ENCODE data around the gene PTPN2. TPM values are rescaled to one million over a fixed set of nuclear protein-coding genes. Genes with fewer than 3 reads are reported as not detected.

The PTPN2 gene
- polyA plus RNA-seq, 2 of the 4 experiments (the other 2 are of a cell fraction) = 23.0 to 32.4 TPM

- no peak for TF ChIP-seq ZSCAN20 (CRISPR knock-in tag; IDR thresholded peaks at IDR 0.05)
- no peak for TF ChIP-seq SMC3 (IDR thresholded peaks at IDR 0.05)
- no peak for TF ChIP-seq TFCP2L1 (CRISPR knock-in tag; IDR thresholded peaks at IDR 0.05)
- no peak for TF ChIP-seq EHF (CRISPR knock-in tag; IDR thresholded peaks at IDR 0.05)
- no peak for TF ChIP-seq HMGXB4 (CRISPR knock-in tag; IDR thresholded peaks at IDR 0.05; ENCODE audit: borderline replicate concordance)
- no peak for TF ChIP-seq FOSB (CRISPR knock-in tag; IDR thresholded peaks at IDR 0.05)
Observed at GRCh38 chr18:12811191-12811950, 72.7 kb downstream of the PTPN2 start (continued).

- no peak for FAIRE-seq
- POLR2A ChIA-PET = interaction anchor here (0.6 kb wide), 1 partner anchor 80 kb away, joined by 3 read pairs; no protein-coding TSS in a partner anchor
- H3K4me1 ChIP-seq = no peaks in the 10 kb centered on the region
Observed at GRCh38 chr18:12803069-12803936, 80.7 kb downstream of the PTPN2 start.

GRCh38 chr18:12802538-12802937 is 81.5 kb downstream of the PTPN2 start:
- ATAC-seq = no peak
- Histone ChIP-seq H3K4me2 (no peak overlapping the region), H3K9me3 (0 out of 3 replicates have a peak, but pooled peaks cover 4% of the 10 kb centered on the region), H3K27ac (no peak overlapping the region), H3K4me3 (no peak overlapping the region), H3K4me1 (no peaks in the 10 kb centered on the region)
- TF ChIP-seq ATOH8 (CRISPR knock-in tag; IDR thresholded peaks at IDR 0.05; ENCODE audit: low read depth) (no peak), SREBF2 (IDR thresholded peaks at IDR 0.05) (no peak), MAX (IDR thresholded peaks at IDR 0.05) (no peak), PBX3 (IDR thresholded peaks at IDR 0.05) (no peak), POLR2A (IDR thresholded peaks at IDR 0.05; ENCODE audit: low read length) (no peak)
- 96% methylated on average over 1 of the region's 1 CpG for WGBS (ENCODE audit: missing lambda C conversion rate)
- DNase-seq (ENCODE audit: low read depth in 1 of 2, low spot score in 1 of 2) = no peak
- ChIA-PET POLR2A (no interaction called here), CTCF (no interaction called here)
- FAIRE-seq = no peak

More at GRCh38 chr18:12803069-12803936, 80.7 kb downstream of the PTPN2 start:
- Histone ChIP-seq H3K4me3 (no peak overlapping the region), H3K27ac (no peak overlapping the region), H3K9me3 (0 out of 3 replicates have a peak, but pooled peaks cover 4% of the 10 kb centered on the region), H3K4me2 (no peak overlapping the region)
- CTCF ChIA-PET = interaction anchor here (0.6 kb wide), 2 partner anchors 11 to 19 kb away, joined by 3 read pairs; no protein-coding TSS in a partner anchor
- DNase-seq (ENCODE audit: low read depth in 1 of 2, low spot score in 1 of 2) (no peak), ATAC-seq (no peak)
- TF ChIP-seq RFX5 (IDR thresholded peaks at IDR 0.05) (no peak), JUNB (IDR thresholded peaks at IDR 0.05) (no peak), PBX3 (IDR thresholded peaks at IDR 0.05) (no peak), FOSL2 (IDR thresholded peaks at IDR 0.05) (no peak), FOSL2 (CRISPR knock-in tag; IDR thresholded peaks at IDR 0.05) (no peak), CTCF (IDR thresholded peaks at IDR 0.05) (no peak), HDAC2 (IDR thresholded peaks at IDR 0.05) (no peak)
- 96% methylated on average over 1 of the region's 1 CpG for WGBS (ENCODE audit: missing lambda C conversion rate)
